ENCODE measurements around the gene TRIB2.

DNA sequence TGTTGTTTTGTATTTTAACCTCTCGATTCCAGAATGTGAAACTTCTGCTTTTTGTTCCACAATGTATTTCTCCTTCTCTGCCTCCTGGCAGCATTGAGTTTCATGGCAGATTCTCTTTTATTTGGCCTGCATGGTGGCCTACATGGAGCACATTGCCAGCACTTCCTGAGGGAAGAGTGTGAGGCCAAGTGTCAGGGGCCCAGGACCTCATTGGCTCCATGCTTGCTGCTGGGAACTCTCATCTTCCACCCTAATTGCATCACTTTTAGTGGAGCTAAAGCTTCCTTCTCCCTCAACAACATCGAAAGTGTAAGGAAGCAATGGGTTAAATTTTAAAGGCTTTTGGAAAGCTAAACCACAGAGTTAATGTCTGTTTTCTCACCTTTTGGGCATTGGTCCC, 9.5 kb downstream of the TRIB2 start:
- TF ChIP-seq, protein P1, sequence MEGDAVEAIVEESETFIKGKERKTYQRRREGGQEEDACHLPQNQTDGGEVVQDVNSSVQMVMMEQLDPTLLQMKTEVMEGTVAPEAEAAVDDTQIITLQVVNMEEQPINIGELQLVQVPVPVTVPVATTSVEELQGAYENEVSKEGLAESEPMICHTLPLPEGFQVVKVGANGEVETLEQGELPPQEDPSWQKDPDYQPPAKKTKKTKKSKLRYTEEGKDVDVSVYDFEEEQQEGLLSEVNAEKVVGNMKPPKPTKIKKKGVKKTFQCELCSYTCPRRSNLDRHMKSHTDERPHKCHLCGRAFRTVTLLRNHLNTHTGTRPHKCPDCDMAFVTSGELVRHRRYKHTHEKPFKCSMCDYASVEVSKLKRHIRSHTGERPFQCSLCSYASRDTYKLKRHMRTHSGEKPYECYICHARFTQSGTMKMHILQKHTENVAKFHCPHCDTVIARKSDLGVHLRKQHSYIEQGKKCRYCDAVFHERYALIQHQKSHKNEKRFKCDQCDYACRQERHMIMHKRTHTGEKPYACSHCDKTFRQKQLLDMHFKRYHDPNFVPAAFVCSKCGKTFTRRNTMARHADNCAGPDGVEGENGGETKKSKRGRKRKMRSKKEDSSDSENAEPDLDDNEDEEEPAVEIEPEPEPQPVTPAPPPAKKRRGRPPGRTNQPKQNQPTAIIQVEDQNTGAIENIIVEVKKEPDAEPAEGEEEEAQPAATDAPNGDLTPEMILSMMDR (IDR thresholded peaks at IDR 0.05; ENCODE audit: low read depth, low read length), result no peak
- TF ChIP-seq POLR2A (IDR thresholded peaks at IDR 0.05; ENCODE audit: extremely low read depth, insufficient read length) (no peak), MYC (IDR thresholded peaks at IDR 0.05; ENCODE audit: low read depth, low read length) (no peak)
- TF ChIP-seq, protein P2, sequence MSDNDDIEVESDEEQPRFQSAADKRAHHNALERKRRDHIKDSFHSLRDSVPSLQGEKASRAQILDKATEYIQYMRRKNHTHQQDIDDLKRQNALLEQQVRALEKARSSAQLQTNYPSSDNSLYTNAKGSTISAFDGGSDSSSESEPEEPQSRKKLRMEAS (IDR thresholded peaks at IDR 0.05; ENCODE audit: low read depth, low read length), result no peak
